ENCODE measurements around the gene PSMB10.

DNA sequence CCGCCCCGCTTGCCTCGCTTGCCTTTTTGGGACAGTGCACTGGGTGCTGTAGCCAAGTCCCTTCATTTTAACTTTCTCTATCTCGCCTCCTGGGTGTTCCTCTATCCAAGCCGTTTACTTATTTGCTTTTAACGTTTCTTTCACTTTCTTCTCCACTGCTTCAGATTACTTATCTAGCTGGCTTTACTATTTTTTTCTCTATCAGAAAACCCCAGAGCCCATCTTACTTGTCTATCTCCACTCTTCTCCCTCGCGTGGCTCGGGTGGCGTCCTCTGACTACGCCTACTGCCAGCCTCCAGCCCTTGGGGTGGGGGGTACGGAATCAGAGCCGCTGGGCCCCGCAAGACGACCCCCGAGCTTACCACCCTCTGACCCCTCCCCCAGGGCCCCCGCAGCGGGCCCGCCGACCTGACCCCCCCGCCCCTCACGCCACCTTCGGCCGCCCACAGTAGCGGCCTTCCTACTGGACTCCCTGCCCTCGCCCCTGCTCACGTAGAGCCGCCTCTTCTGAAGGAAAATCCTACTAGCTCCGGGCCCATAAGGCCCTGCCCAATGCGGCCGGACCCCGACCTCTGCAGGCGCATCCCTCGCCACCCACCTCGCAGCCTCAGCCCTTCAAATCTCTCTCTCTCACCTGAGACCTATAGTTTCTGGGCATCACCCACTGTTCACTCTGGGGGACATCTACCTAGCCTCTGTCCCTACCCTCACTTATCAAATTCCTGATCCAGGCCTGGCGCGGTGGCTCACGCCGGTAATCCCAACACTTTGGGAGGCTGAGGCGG, 32.8 kb upstream of the PSMB10 start:
- TF ChIP-seq, protein P1, sequence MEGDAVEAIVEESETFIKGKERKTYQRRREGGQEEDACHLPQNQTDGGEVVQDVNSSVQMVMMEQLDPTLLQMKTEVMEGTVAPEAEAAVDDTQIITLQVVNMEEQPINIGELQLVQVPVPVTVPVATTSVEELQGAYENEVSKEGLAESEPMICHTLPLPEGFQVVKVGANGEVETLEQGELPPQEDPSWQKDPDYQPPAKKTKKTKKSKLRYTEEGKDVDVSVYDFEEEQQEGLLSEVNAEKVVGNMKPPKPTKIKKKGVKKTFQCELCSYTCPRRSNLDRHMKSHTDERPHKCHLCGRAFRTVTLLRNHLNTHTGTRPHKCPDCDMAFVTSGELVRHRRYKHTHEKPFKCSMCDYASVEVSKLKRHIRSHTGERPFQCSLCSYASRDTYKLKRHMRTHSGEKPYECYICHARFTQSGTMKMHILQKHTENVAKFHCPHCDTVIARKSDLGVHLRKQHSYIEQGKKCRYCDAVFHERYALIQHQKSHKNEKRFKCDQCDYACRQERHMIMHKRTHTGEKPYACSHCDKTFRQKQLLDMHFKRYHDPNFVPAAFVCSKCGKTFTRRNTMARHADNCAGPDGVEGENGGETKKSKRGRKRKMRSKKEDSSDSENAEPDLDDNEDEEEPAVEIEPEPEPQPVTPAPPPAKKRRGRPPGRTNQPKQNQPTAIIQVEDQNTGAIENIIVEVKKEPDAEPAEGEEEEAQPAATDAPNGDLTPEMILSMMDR (IDR thresholded peaks at IDR 0.05): no peak
- TF ChIP-seq POLR2A (IDR thresholded peaks at IDR 0.05) (no peak), EP300 (IDR thresholded peaks at IDR 0.05; ENCODE audit: low read depth) (no peak)
